Esophagus mucosa (tissue), 1 donor: ENCODE results near the gene ARRDC3. TPM values are rescaled to one million over a fixed set of nuclear protein-coding genes. Genes with fewer than 3 reads are reported as not detected.
"Not testable (repeated sequence)": the region's sequence is repeated elsewhere in the genome, so short reads cannot be mapped to it uniquely, and the experiment has no call there.

Experiments used
- ATAC-seq: fragments of 200-7000 bp; cut with Tn5 transposase; one replicate; pipeline ENCODE4 v1.9.1; 2020
- total RNA-seq: library from RNA; stranded (reverse); gene quantifications from one replicate; pipeline ENCODE4 v1.2.4, GENCODE V29; 2023
- donor health status: DM: yes; HTN: yes; CAD: no.

Gene ARRDC3
- total RNA-seq: 55.4 TPM

- ATAC-seq: peak; percentile 77
Observed at GRCh38 chr5:91383027-91383955, at the start of gene ARRDC3. ARRDC3 (minus strand) TSS chr5:91383317; CDS start chr5:91383092, 225 bp downstream.

DNA sequence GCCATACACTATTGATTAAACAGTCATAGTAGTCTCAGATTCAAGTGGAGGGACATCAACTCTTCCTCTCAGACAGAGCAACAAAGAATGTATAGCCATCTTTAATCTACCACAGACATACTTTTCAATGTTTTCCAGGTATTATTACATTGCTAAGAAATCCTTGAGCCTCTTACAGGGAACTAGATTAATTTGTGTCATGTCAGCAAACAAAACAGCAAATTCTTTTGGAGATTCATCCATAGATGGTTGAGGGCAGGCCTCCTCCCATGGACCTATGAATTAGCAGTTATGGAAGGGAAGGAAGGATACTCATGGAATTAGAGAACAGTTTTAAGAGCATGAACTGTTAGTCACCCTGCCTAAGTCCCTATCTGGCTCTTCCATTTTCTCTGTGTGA, 47.8 kb upstream of the ARRDC3 start:
- no peak for ATAC-seq

DNA sequence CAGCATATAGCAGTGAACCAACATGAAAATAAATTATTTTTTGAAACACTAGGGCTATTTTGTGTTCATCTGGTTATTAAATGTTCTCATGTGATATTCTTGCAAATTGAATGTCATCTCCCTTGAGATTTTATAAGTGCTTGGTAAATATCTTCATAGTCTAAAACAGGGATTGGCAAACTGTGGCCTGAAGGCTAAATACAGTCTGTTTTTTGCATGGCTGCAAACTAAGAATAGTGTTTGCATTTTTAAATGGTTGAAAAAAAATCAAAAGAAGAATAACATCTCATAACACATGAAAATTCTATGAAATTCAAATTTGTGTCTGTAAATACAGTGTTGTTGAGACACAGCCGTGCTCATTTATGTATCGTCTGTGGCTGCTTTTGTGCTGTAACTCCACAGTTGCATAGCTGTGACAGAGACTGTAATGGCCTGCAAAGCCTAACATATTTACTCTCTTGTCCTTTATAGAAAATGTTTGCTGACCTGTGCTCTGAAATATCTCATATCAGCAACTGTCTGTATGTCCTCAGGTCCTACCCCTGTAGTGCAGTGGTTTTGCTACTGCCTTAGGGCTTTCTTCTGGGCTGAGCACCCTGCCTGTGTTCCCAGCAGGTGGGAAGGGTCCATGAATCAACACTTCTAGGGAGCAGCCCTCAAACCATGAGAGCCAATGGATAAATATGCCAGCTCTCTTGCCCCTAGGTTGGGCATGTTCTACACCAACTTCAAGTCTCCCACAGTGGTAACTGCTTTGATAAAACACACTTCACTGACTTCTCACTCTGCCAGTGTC, 41.7 kb upstream of the ARRDC3 start:
- ATAC-seq: no peak

DNA sequence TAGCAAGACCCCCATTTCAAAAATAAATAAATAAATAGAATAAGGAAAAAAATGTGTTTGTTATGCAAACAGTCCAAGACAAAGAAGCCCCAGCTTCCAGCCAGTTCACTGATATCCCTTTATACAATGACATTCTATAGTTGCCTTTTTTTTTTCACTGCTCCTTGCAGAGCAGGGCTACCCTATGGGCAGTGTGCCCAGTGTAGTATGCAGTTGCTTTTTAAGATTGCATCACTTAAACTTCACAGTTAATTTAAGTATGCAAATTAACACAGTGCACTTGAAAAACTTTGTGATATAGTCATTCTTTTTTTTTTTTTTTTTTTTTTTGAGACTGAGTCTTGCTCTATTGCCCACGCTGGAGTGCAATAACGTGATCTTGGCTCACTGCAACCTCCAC, 40.8 kb upstream of the ARRDC3 start:
- no peak for ATAC-seq

- ATAC-seq: no peak
Observed at GRCh38 chr5:91420879-91421278, 37.8 kb upstream of the ARRDC3 start.

- ATAC-seq: peak; percentile 35
Observed at GRCh38 chr5:91419571-91420537, 36.7 kb upstream of the ARRDC3 start.

GRCh38 chr5:91419136-91419535, 36.0 kb upstream of the ARRDC3 start:
- no peak for ATAC-seq

- ATAC-seq: no peak
Observed at GRCh38 chr5:91418158-91418557, 35.0 kb upstream of the ARRDC3 start.

DNA sequence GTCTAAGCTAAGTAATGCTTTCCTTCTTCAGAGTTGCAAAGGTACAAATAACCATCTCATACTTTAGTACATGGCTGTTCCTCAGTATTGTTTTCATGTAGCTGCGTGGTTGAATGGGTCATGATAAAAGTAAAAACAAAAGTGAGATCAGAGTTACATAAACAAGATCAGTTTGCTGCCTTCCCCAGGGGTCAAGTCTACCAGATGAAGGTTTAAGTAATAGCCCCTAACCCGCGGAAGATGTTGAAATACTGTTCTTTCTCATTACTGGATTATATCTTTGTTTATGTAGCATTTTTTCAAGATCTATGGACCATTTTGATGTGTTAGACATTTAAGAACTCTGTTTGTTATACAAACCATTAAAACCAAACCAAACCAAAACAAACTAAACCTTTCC, 34.1 kb upstream of the ARRDC3 start:
- no peak for ATAC-seq

DNA sequence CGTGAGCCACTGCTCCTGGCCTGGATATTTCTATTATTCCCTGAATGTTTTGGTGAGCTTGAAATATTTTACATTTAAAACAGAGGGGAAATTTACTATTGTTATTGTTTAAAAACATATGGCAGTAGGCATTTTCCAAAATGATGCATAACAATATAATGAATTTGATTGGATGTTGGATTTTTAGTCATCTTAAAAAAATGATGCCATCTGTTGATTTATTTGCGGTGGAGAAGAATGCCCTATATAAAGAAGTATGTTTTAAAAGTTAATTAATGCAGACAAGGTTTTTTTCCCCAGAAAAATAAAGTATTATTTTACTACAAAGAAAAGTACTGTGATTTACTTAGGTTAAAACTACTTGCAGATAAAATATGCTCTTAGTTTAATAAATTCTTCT, 33.4 kb upstream of the ARRDC3 start:
- no peak for ATAC-seq

DNA sequence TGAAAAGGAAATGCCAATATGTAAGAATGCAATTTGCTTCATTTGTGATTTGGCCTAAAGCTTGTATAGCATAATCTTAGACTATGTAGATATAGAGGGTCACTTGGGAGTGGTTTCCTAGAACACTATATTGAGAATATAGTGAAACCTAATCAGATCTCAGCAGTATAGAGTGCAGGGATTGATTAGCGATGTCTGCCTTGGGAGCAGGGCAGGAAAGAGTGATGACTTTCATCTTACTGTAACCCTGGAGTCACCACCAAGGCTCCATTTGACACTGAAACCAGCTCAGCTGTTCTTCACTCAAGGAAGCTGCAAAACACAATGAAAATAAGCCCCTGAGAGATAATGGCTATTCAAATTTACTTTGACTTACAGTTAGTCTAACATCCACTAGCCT, 26.2 kb upstream of the ARRDC3 start:
- no peak for ATAC-seq

DNA sequence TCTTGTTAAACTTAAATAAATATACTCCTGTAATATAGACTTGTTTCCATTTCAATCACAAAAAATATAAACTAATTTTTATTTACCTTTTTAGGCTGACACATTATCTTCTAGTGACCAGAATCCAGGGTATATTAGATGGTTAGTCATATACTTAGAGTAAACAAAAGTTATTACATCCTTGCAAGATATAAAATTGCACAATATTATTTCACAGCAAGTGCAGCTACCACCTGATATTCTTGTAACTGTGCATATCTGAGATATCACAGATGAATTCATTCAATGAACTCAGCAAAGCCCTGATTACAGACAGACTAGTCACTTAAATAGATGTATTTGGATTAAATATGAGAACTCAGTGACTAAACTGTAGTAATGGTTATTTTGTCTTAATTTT, 25.6 kb upstream of the ARRDC3 start:
- ATAC-seq: no peak

- ATAC-seq: no peak
Observed at GRCh38 chr5:91407204-91407603, 24.1 kb upstream of the ARRDC3 start.

- ATAC-seq: no peak
Observed at GRCh38 chr5:91403438-91403837, 20.3 kb upstream of the ARRDC3 start.

- no peak for ATAC-seq
Observed at GRCh38 chr5:91401175-91401574, 18.1 kb upstream of the ARRDC3 start.

- ATAC-seq: no peak
Observed at GRCh38 chr5:91397791-91398190, 14.7 kb upstream of the ARRDC3 start.

- no peak for ATAC-seq
Observed at GRCh38 chr5:91390268-91390667, 7.2 kb upstream of the ARRDC3 start.

DNA sequence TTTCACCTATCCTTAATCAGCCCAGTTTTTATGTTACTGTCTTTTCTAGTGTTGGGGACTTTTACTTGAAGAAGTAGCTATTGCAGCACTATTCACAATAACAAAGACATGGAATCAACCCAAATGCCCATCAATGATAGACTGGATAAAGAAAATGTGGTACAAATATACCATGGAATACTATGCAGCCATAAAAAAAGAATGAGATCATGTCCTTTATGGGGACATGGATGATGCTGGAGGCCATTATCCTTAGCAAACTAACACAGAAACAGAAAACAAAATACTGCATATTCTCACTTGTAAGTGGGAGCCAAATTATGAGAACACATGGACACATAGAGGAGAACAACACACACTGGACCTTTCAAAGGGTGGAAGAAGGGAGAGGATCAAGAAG, 6.4 kb upstream of the ARRDC3 start:
- ATAC-seq: not testable (repeated sequence)

- no peak for ATAC-seq
Observed at GRCh38 chr5:91388362-91388761, 5.2 kb upstream of the ARRDC3 start.

DNA sequence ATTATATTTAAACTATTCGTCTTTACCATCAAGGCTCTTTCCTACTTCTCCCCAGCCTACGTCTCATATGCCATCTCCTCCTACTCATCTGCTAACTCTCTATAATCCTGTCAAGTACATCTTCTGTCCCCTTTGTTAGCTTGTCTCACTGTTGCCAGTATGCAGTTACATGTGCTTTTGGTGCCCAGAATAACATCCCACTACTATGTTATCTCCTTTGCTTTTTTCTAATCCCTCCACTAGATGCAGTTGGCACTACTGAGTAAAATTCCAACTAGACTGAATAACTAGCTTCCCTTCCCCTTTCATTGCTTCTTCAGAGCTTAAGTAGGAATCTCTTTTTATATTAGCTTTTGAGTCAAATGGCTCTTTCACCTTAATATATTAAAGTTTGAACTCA, 3.0 kb upstream of the ARRDC3 start:
- ATAC-seq: no peak

DNA sequence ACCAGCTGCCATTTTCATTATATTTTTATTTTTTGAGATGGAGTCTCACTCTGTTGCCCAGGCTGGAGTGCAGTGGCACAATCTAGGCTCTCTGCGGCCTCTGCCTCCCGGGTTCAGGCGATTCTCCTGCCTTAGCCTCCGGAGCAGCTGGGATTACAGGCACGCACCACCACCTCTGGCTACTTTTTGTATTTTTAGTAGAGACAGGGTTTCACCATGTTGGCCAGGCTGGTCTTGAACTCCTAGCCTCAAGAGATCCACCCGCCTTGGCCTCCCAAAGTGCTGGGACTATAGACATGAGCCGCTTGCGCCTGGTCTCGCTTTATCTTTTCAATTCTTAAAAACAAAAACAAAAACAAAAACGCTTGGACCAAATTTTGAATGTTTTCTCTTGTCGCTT, 2.5 kb upstream of the ARRDC3 start:
- ATAC-seq: not testable (repeated sequence)

GRCh38 chr5:91384671-91385430, 1.7 kb upstream of the ARRDC3 start:
- ATAC-seq: peak; percentile 25
